Activated effector memory CD4-positive, alpha-beta T cell treated with Interleukin-2 at 50 U/mL for 16 hours (primary cell): ENCODE results near the gene LRRC32.
"Not testable (repeated sequence)": the region's sequence is repeated elsewhere in the genome, so short reads cannot be mapped to it uniquely, and the experiment has no call there.

Experiments used
- DNase-seq: peaks from one replicate; pipeline ENCODE4 v3.0.0-alpha.2; 2020

LRRC32 gene

DNA sequence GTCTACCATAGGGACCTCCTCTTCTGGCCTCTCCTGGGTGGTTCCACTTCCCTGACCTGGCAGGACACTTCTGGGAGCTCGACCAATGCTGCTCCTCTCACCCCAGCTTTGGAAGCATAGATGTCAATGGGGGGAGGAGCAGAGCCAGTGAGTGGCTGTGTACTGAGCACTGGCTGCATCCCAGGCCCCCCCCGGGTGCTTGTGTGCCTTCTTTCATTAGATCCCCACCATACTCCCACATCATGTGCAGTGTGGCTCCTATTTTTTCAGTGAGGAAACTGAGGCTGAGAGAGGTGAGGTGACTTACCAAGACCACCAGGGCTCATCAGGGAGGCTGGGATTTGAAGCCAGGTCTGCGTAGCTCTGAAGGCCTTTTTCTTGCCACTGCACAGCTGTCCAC, 44.3 kb downstream of the LRRC32 start:
- no peak for DNase-seq

DNA sequence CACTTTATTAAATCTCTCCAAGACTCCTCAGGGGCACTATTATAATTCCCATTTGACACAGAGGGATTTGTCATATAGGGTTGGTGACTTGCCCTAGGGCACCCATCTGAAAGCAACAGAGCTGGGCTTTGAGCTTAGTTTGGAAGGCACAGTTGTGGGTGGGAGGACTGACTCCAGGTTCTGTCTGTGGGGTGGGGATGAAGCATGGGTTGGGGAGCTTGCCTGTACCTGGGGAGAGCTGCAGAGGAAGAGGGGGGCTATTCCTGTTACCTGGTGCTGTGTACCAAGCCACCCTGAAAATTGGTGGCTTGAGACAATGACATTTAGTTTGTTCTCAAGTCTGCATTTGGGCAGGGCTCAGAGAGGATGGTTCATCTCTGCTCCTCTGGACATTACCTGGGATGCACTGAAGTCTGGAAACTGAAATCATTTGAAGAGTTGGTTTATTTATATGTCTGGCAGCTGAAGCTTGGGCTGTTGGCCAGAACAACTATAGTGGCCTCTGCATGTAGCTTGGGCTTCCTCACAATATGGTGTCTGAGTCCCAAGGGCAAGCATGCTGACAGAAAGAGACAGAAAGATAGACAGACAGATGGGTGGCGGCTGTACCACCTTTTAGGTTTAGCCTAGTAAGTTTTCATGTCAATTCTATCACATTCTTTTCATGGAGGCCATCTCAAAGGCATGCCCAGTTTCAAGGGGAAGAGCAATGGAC, 44.9 kb downstream of the LRRC32 start:
- no peak for DNase-seq

DNA sequence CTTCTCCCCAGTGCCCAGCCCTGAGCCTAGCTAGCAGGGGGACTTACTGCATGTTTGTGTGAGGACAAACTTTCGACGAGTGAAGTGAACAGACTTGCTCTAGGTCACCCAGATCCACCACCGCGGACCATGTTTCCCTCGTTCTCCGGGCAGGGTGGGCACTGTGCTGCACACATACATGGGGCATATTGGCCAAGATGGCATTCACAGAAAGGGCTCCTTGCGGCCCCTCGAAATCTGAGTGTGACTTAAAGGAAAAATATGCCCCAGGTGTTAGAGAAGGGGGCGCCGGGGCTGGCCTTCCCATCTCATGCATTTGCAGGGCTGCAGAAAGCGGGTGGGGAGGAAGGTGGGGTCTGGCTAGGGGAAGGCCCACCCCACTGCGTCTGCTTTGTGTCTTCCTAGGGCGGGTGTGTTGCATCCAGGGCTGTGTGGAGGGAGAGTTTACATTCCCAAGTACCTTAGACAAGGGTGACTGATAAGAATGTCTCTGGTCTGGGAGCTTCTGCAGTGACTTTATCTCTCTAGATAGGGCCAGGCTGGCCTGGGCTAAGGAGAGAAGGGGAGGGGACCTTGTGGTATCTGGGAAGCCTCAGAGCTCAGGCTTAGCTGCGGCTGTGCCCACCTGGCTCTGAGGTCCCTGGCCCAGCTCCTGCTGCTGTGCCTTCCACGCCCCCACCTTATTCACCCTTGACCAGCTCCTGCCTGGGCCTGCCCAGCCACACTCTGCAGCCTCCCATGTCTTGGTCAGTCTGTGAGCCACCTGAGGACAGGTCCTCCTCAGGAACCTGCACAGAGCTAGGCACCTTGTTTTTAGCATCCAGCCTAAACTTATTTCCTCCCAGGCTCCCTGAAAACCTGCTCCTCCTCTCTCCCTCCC, 45.8 kb downstream of the LRRC32 start:
- DNase-seq, result no peak

DNA sequence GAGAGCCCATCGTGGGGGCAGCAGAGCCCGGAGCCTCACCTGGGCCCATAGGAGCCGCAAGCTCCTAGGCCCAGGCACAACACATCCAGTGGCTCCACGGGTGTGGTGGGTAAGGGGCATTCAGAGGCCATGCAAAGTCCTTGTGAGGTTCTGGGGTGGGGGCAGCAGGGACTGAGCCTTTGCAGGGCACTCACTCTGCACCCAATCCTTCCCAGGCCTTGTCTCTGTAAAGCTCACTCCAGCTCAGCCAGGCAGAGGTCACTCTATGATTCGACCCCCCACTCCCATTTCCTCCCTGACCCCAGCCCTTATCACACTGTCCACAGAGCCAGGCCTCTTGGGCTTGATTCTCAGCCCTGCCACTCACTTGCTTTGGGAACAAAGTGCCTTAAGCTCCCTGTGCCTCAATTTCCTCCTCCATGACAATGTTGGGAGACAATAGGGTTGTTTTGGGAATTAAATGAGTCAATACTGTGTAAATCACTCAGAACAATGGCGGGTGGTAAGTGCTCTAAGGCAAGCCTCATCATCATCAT, 46.6 kb downstream of the LRRC32 start:
- DNase-seq, result no peak

DNA sequence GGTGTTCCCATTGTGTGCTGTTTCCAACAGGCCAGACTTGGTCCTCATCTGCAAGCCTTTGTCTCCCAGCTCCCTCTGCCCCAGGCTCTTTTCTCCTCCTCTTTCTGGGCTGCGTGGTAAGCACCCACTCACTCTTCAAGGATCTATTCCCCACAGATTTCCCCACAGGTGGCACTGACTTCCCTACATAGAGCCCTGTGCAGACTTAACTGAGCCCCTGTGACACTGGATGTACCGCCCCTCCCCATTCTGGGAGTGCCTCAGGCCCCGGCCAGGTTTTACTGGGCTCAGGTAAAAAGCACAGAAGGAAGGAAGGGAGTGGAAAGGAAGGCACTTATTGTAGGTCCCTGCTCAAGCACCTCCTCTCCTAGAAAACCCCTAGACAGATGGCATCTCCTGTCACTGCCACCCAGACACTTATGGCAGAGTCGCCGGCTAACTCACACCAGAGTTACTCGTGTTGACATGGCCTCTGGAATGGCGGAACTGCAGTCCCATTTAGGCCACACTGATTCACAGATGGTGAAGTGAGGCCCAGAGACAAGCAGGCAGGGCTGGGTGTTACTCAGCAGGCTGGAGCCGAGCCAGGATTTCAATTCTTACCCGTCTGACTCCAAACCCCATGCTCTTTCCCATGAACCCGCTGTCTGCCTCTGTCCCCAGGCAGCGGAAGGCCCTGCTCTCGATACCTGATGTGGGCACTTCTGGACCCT, 47.2 kb downstream of the LRRC32 start:
- DNase-seq, result no peak

DNA sequence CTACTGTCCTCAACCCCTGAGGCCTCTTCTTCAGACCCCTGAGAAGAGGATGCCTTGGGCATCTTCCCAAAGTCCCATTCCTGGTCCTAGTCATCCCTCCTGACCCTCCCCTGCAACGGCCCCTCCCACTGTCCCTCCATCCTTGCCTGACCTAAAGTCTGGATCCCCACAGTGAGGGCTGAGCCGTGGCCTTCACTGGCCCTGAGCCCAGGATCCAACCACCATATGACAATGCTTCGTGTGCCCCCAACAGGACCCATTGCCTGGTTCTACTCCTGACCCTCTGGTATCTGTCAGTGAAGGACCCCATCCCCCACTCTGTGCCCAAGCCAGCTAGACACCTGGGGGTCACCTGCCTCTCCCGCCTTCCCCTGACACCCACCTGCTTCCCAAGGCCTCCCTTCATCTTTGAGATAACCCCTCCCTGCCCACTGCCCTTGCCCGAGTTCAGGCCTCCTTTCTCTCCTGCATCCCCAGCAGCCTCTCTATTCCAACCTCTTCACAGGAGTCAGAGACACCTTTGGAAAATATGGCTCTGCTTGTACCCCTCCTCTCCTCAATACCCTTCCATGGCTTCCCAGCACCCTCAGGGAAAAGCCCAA, 48.0 kb downstream of the LRRC32 start:
- DNase-seq, result no peak

DNA sequence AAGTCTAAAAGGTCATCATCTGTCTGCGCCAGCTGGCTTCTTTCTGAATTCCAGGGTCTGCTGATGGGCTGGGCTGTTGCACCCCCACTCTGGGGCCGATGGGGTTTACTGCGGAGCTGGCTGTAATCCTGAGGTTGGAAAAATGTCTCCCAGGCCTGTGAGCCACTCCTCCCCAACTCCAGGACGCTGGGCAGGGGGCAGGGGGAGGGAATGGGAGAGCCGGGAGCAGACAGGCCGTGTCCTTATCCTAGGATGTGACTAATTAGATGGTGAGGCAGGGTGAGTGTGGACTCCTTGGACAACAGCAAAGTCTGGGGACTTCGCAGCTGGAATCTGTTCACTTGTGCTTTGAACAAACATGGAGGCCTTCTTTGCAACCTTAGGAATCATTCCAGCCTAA, 48.7 kb downstream of the LRRC32 start:
- DNase-seq, result no peak

DNA sequence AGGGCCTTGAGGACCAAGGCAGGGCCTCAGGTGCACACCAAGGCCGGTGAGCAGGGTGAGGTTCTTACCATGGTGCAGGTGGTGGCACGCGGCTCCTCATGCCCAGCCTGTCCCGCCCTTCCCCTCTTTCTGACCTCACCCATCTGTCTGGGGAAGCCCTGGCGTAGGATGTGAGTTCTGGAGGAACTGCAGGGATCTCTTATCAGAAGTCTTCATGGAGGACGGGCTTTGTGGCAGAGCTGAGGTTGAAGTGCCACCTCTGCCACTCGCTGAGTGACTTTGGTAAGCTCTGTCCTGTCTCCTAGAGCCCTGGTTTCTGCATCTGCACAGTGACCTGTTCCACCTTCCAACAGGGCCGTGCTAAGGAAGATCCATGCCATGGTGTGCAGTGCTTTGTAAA, 49.1 kb downstream of the LRRC32 start:
- no peak for DNase-seq

DNA sequence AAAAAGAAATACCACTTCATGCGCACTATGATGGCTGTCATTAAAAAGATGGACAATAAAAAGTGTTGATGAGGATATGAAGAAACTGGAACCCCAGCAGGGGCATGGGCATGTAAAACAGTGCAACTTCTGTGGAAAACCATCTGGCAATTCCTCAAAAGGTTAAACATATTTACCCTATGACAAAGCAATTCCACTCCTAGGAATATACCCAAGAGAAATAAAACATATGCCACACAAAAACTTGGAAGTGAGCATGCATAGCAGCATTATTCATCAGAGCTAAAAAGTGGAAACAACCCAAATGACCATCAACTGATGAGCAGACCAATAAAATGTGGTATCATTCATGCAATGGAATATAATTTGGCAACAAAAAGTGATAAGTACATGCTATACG, 50.1 kb downstream of the LRRC32 start:
- DNase-seq, result no peak

DNA sequence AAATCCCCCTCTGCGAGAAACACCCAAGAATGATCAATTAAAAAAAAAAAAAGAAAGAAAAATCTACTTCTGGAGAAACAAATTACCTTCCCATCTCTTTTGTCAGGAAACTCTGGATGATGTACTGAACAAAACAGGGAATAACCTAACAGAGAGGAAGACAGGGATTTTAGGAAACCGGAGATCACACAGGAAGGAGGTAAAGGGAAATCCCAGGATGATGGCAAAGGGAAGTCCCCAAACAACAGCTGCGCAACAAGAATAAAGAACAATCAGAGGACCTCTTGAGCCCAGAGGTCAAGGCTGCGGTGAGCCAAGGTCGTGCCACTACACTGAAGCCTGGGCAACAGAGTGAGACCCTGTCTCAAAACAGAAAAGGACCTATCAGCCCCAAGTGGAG, 50.7 kb downstream of the LRRC32 start:
- DNase-seq, result not testable (repeated sequence)

DNA sequence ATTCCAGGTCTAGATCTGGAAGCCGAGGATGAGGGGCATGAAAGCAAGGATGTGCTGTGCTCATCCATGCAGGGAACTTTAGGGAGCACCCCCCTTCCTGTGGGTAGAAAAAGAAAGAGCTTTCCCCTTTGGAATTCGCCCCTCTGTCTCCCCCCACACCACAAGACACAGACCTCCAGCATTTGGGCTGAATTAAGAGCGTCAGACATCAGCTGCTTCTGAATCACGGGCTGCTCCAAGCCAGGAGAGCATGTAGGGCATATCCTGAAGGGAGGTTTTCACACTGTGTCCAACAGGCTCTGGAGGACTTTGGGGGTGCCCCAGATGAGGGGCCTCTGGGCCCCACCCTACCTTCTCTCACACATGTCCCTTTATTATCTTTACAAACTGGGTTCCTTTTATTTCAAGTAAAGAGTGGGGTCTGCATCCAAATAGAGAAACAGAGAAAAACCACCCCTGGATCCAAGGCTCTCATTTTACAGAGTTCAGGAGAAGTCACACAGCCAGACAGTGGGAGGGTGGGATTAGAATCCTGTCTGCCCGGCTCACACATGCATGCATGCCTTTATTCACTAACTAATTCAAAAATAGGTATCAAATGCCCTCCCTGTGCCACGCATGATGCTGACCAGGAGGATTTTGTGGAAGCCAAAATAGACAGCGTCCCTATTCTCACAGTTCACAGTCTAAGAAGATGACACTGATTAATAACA, 52.8 kb downstream of the LRRC32 start:
- DNase-seq, result no peak

DNA sequence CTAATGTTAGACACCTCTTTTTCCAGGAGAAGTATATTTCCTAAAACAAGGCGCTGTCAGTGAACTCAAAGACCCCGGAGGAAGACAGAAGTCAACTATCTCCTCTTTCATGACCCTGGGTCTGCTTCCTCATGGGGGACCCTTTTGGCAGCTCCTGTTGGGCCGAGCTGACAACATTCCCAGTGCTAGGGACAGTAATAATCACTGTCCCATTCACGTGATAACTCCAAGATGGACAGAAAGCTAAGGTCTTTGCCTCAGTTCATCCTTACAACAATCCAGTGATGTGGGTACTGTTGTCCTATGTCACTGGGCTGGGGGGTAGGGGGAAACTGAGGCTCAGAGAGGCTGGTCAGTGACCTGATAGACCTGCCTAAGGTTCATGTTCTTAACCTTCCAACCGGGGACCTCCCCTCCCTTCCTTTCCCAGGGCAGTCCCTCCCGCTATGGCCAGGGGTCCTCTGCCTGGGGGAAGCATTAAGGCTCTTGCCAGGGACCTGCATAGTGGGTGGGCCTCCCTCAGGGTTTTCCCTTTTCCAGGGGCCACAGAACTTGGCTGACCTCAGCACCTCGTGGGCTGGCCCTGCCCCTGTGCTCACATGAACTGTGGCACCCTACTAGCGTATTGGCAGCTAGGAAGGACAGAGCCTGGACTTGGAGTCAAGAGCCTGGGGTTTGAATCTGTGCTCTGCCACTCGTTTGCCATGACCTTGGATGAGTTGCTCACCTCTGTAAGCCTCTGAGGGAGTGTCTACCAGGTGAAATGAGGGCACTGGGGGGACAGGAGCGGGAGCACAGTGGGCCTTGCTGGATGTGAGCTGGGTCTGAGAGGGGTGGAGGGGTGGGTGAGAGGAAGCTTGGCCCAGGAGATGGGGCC, 53.6 kb downstream of the LRRC32 start:
- no peak for DNase-seq

DNA sequence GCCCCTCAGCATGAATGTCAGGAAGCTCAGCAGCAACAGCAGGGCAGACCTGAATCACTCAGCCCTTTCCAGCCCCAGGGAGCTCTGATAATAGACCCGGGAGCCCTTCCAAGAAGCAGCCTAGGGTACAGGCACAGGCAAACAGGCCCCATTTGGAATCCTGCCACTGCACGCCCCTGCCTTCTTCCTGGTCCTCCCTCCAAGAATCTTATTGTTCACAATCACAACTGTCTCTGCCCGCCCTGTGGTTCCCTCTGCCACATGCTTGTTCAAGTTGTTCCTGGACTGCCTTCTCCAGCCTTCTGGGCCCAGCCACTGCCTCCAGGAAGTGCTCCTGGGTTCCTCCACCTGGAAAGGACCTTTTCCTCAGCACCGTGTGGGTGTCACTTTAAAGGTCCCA, 54.6 kb downstream of the LRRC32 start:
- no peak for DNase-seq

DNA sequence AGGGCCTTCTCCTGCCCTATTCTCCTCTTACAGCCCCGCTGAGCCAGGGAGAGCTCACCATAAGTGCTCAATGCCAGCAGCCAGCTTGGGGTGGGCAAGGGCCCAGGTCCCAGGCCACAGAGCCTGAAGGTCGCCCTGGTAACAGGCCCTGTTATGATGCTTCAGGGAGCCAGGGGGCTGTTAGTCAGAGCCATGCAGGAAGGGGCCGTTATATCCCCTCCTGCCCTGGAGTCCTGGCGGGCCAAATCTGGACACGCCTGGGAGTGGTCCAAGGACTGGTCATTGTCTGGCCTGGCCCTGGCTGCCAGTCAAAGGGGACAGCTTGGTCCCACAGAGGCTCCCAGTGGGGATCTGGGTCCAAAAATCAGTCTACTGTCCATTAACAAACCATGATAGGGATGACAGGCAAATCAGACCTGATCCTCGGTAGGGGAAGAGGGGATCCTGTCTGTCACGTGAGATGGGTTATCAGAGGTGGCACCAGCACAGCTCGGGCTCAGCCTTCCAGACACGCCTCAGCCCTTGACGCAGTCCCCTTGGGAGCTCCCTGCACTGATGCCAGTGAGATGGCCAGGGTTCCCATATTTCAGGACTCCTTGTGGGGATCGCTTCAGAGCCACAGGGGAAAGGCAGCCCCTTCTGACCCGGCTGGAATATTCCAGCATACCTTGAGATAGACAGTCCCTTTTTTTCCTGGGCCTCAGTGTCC, 55.9 kb downstream of the LRRC32 start:
- DNase-seq, result no peak

DNA sequence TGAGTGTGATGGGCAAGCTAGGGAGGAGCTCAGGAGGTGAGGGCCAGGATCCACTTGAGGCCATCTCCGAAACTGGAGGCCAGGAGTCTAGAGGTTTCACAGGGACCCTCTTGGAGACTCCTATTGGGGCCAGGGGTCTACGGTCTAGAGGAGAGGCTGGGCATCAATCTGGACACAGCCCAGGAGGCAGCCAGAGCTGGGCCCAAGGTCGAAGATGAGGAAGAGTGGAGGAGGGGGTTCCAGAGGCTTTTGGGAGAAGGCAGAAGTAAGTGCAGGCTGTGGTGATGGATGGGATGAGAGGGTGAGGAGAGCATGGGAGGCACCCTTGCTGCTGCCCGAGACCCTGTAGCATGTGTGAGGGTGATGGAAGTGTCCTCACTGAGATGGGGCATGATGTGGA, 56.6 kb downstream of the LRRC32 start:
- no peak for DNase-seq

DNA sequence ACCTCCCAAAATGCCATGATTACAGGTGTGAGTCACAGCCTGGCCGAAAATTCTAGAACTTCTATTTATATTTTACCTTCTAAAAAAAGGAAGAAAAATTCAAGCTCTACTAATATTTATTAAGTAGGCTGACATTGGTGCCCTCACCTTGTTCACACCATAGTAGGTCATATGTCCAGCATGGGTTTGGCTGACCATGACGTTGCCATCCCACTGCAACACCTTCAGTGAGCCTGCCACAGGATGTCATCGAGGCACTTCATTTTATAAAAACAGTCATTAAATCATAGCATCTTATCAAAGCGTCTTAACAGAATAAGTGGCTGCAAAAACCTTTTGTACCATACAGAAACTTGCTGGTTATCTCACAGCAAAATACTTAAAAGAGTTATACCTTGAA, 58.3 kb downstream of the LRRC32 start:
- DNase-seq, result no peak

DNA sequence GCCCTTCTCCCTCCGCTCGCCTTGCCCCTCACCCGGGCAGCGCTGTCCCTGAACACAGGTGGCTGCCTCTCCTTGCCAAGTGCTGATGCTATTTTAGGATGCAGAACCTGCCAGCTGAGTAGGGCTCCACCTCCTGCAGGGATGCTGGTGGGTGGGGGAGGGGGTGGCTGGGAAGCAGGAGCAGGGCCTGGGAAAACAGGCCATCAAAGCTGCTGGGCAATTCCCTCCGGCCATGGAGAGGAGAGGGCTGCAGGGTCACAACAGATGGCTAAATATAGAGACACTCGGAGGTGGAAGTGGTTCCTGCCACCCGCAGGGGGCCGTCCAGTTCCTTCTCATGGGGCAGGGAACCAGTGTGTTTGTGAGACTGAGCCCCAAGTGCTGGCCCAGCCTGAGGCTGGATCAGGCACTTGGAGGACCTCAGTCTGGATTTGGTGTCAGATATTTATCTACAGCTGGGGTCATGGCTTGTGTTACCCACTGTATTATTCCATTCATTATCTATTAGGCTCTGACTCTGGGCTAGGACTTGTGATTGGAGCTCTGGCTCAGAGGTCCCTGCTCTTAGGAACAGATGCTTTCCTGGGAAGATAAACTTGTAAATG, 59.6 kb downstream of the LRRC32 start:
- no peak for DNase-seq

DNA sequence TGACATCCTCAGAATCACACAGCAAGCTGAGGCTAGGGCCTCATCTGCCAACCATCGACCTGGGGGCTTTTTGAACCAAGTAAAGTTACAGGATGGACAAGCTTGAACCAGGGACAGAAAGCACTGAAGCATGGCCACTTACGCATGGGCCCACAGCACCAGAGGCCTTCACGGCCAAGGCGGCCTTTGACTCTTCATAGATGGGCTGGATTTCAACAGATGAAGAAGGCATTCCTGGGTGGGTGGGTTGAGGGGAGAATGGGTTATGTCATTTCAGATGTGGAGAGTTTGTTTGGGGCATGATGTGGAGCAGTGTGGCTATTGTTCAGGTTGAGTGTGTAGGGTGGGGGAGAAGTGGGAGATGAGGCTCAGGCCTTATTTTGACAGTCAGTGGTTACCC, 60.2 kb downstream of the LRRC32 start:
- DNase-seq, result no peak

DNA sequence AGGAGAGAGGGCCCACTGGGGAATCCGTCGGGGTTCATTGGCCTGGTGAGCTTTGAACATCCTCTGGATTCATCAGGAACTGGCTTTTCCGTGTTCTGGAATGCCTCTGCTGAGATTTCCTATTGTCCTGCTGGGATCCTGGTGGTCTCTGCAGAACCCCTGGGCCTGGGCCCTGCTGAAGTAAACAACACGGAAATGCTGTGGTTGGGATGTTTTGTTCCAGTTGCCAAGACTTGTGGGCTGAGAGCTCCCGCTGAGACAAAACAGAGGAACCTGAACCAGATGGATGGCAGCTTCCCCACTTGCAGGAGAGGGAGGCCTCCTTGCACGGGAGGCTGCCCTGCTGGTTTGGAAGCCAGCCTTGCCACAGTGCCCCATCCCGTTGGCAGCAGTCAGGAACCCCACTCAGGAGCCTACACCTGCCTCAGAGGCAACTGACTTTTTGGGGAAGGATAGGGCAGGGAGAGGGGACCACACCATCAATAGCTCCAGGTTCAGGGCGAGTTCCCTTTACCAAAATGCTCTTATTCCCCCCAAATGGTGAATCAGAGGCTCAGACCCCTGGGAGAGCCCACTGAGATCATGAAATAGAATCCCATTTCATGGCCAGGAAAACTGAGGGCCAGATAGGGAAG, 60.7 kb downstream of the LRRC32 start:
- no peak for DNase-seq
